Neuronal stem cell (in vitro differentiated cells): Measurements from ENCODE around the gene BTBD9.

Experiments used
- DNase-seq: peaks from one replicate; pipeline ENCODE4 v3.0.0-alpha.2; 2013; ENCODE audit warnings: low spot score
- H2AFZ ChIP-seq: one replicate; pipeline ENCODE4 v1.6.1; 2013; ENCODE audit warnings: mild to moderate bottlenecking, low read length, inconsistent platforms
- H2AK5ac ChIP-seq: 2 replicates; pipeline ENCODE4 v1.6.1; 2013; ENCODE audit warnings: low read depth, mild to moderate bottlenecking, inconsistent platforms, low read length, moderate library complexity, mixed read lengths
- H2BK120ac ChIP-seq: 2 replicates; pipeline ENCODE4 v1.6.1; 2013; ENCODE audit warnings: low read depth, mild to moderate bottlenecking, inconsistent platforms, low read length, moderate library complexity, mixed read lengths
- H2BK12ac ChIP-seq: one replicate; pipeline ENCODE4 v1.6.1; 2013; ENCODE audit warnings: low read length, inconsistent platforms
- H2BK15ac ChIP-seq: 2 replicates; pipeline ENCODE4 v1.6.1; 2013; ENCODE audit warnings: mild to moderate bottlenecking, low read length, inconsistent platforms, mixed read lengths
- H2BK5ac ChIP-seq: one replicate; pipeline ENCODE4 v1.6.1; 2013; ENCODE audit warnings: inconsistent platforms, mild to moderate bottlenecking, low read length, moderate library complexity
- H3K14ac ChIP-seq: one replicate; pipeline ENCODE4 v1.6.1; 2013; ENCODE audit warnings: low read length, inconsistent platforms
- H3K18ac ChIP-seq: 2 replicates; pipeline ENCODE4 v1.6.1; 2013; ENCODE audit warnings: low read length, inconsistent platforms
- H3K23ac ChIP-seq: 2 replicates; pipeline ENCODE4 v1.6.1; 2013; ENCODE audit warnings: low read depth, mild to moderate bottlenecking, mixed read lengths, low read length, inconsistent platforms; ENCODE audit not compliant: poor library complexity
- H3K27ac ChIP-seq: replicated peaks from 3 replicates; pipeline ENCODE4 v1.5.1; 2013; ENCODE audit warnings: low read length, inconsistent platforms
- H3K27me3 ChIP-seq, 3 experiments: 2 replicates each; pipeline ENCODE4 v1.6.1; 2013; ENCODE audit warnings: low read length in 3 of 3, mild to moderate bottlenecking in 2 of 3, inconsistent platforms in 1 of 3, low read depth in 1 of 3, mixed read lengths in 1 of 3, moderate library complexity in 1 of 3; ENCODE audit not compliant: control insufficient read depth in 3 of 3, insufficient read depth in 3 of 3
- H3K36me3 ChIP-seq, 2 donors: replicated peaks in 1 of 2; 2 replicates each; pipeline ENCODE4 v1.6.1; 2013; ENCODE audit warnings: low read length in 2 of 2; ENCODE audit not compliant: control insufficient read depth in 2 of 2, insufficient read depth in 2 of 2
- H3K4ac ChIP-seq: 2 replicates; pipeline ENCODE4 v1.6.1; 2013; ENCODE audit warnings: inconsistent platforms, mild to moderate bottlenecking, low read length, moderate library complexity
- H3K4me1 ChIP-seq, 2 donors: 1 replicate in 1 of 2; 2 replicates in 1 of 2; pipeline ENCODE4 v1.6.1; 2013; ENCODE audit warnings: low read length in 2 of 2, low read depth in 1 of 2; ENCODE audit not compliant: control insufficient read depth in 2 of 2, insufficient read depth in 1 of 2
- H3K4me2 ChIP-seq: one replicate; pipeline ENCODE4 v1.6.1; 2013; ENCODE audit warnings: mild to moderate bottlenecking, low read length, inconsistent platforms; ENCODE audit not compliant: insufficient read depth, poor library complexity, severe bottlenecking
- H3K4me3 ChIP-seq, 2 donors: 2 replicates each; pipeline ENCODE4 v1.5.1; 2013; ENCODE audit warnings: low read length in 2 of 2, mild to moderate bottlenecking in 2 of 2, inconsistent platforms in 1 of 2, moderate library complexity in 1 of 2
- H3K79me1 ChIP-seq: one replicate; pipeline ENCODE4 v1.6.1; 2013; ENCODE audit warnings: low read depth, mild to moderate bottlenecking, inconsistent platforms, low read length, moderate library complexity
- H3K9ac ChIP-seq: one replicate; pipeline ENCODE4 v1.6.1; 2013; ENCODE audit warnings: mild to moderate bottlenecking, low read depth, low read length, inconsistent platforms; ENCODE audit not compliant: poor library complexity
- H3K9me3 ChIP-seq, 2 donors: replicated peaks in 1 of 2; 2 replicates each; pipeline versions ENCODE3 to v1.6.1; 2013; ENCODE audit warnings: low read length in 2 of 2, mild to moderate bottlenecking in 2 of 2, inconsistent platforms in 1 of 2, low read depth in 1 of 2, mixed read lengths in 1 of 2, moderate library complexity in 1 of 2; ENCODE audit not compliant: control insufficient read depth in 2 of 2, insufficient read depth in 1 of 2
- H4K8ac ChIP-seq: one replicate; pipeline ENCODE4 v1.6.1; 2013; ENCODE audit warnings: low read depth, mild to moderate bottlenecking, inconsistent platforms, low read length, moderate library complexity
- H4K91ac ChIP-seq: one replicate; pipeline ENCODE4 v1.6.1; 2013; ENCODE audit warnings: low read length, low read depth, mild to moderate bottlenecking, inconsistent platforms; ENCODE audit not compliant: poor library complexity
- WGBS, 2 donors: extraction: QIAGEN DNeasy Blood & Tissue Kit; methylation state at CpG; one replicate each; pipeline ENCODE4 v1.1.7; 2013; ENCODE audit warnings: missing lambda C conversion rate in 2 of 2, mixed read lengths in 1 of 2; ENCODE audit not compliant: insufficient read length in 2 of 2, insufficient replicate concordance in 1 of 2; ENCODE audit errors: extremely low coverage in 2 of 2; 5-methylcytosine and 5-hydroxymethylcytosine counted together

The BTBD9 gene

GRCh38 chr6:38279963-38280588, 359.7 kb downstream of the BTBD9 start:
- H2BK12ac ChIP-seq: no peak overlapping the region
- no peak overlapping the region for H3K4me3 ChIP-seq
- H3K9me3 ChIP-seq: no peaks in the 10 kb centered on the region
- H3K27me3 ChIP-seq: no peaks in the 10 kb centered on the region
- no peak overlapping the region for H2BK5ac ChIP-seq
- no peak overlapping the region for H4K91ac ChIP-seq
- H3K9ac ChIP-seq: no peak overlapping the region
- H2BK15ac ChIP-seq: no peak overlapping the region
- no peak overlapping the region for H2BK120ac ChIP-seq
- H3K4me1 ChIP-seq: peaks cover 6 to 40% of the 10 kb centered on the region in 2 donors
- H2AFZ ChIP-seq: no peak overlapping the region
- no peak overlapping the region for H4K8ac ChIP-seq
- no peak overlapping the region for H2AK5ac ChIP-seq
- no CpG with 5 or more reads among the region's 2 CpGs for WGBS, 2 donors
- H3K79me1 ChIP-seq: no peaks in the 10 kb centered on the region
- H3K23ac ChIP-seq: no peak overlapping the region
- H3K36me3 ChIP-seq: no peaks in the 10 kb centered on the region
- H3K4ac ChIP-seq: no peak overlapping the region
- no peak overlapping the region for H3K4me2 ChIP-seq
- no peak overlapping the region for H3K18ac ChIP-seq
- no peak overlapping the region for H3K14ac ChIP-seq
- H3K27ac ChIP-seq: no peak overlapping the region
- no peak for DNase-seq

DNA sequence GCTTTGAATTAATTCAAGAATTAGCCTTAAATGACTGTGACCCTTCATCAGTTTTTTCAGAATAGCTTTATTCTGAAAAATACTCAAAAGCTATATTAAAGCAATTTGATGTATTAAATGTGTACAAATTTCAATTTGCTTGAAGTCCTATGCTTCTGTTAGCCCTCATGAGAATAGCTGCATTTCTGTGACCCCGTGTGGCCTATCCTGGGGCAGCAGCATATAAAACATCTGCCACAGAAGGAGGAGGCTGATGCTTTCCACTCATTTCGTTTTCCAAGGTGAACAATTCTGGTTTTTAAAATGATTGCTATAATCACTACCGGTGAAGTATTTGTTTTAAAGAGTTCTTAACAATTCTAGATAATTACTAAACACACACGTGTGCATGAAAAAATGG, 360.3 kb downstream of the BTBD9 start:
- no CpG with 5 or more reads among the region's 4 CpGs for WGBS, 2 donors

DNA sequence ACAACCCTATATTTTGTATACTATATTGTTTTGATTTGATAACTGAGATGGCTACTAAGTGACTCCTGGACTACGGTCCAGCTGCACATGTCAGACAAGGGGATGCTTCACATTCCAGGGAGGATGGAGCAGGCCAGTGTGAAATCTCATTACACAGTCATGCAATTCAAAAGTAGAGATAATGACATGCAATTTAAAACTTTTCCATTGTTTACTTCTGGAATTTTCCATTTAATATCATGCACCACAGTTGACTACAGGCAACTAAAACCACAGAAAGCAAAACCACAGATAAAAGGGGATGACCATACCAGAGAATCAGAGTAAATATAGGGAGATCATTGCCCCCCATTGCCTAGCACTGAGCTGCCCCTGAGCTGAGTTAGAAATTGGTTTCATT, 366.4 kb downstream of the BTBD9 start:
- H3K4me3 ChIP-seq: no peak overlapping the region
- no peak overlapping the region for H3K14ac ChIP-seq
- H4K8ac ChIP-seq: no peak overlapping the region
- no peak overlapping the region for H3K18ac ChIP-seq
- no peak overlapping the region for H2BK5ac ChIP-seq
- H3K9ac ChIP-seq: no peak overlapping the region
- H2BK12ac ChIP-seq: no peak overlapping the region
- H3K23ac ChIP-seq: no peak overlapping the region
- no peak overlapping the region for H2BK120ac ChIP-seq
- H3K36me3 ChIP-seq: no peaks in the 10 kb centered on the region
- H3K79me1 ChIP-seq: no peaks in the 10 kb centered on the region
- no peaks in the 10 kb centered on the region for H3K27me3 ChIP-seq
- no peak overlapping the region for H2AFZ ChIP-seq
- no peaks in the 10 kb centered on the region for H3K9me3 ChIP-seq
- no peak overlapping the region for H2AK5ac ChIP-seq
- peaks cover 19 to 42% of the 10 kb centered on the region in 2 donors for H3K4me1 ChIP-seq
- H3K4ac ChIP-seq: no peak overlapping the region
- H3K27ac ChIP-seq: no peak overlapping the region
- no peak overlapping the region for H2BK15ac ChIP-seq
- no CpG with 5 or more reads among the region's 1 CpG for WGBS, 2 donors
- DNase-seq: no peak
- no peak overlapping the region for H3K4me2 ChIP-seq
- no peak overlapping the region for H4K91ac ChIP-seq

More for the DNA sequence above, 360.3 kb downstream of the BTBD9 start:
- no peak overlapping the region for H3K4me3 ChIP-seq
- H3K23ac ChIP-seq: no peak overlapping the region
- H3K27me3 ChIP-seq: no peaks in the 10 kb centered on the region
- no peak overlapping the region for H3K27ac ChIP-seq
- no peak overlapping the region for H3K9ac ChIP-seq
- H3K9me3 ChIP-seq: no peaks in the 10 kb centered on the region
- no peak overlapping the region for H2BK15ac ChIP-seq
- H2BK120ac ChIP-seq: no peak overlapping the region
- no peaks in the 10 kb centered on the region for H3K36me3 ChIP-seq
- no peak overlapping the region for H4K8ac ChIP-seq
- H3K4me1 ChIP-seq: peaks cover 6 to 40% of the 10 kb centered on the region in 2 donors
- no peak overlapping the region for H2BK12ac ChIP-seq
- H3K79me1 ChIP-seq: no peaks in the 10 kb centered on the region
- no peak overlapping the region for H3K4me2 ChIP-seq
- no peak overlapping the region for H2AK5ac ChIP-seq
- H4K91ac ChIP-seq: no peak overlapping the region
- no peak overlapping the region for H2AFZ ChIP-seq
- no peak overlapping the region for H2BK5ac ChIP-seq
- H3K4ac ChIP-seq: no peak overlapping the region
- H3K18ac ChIP-seq: no peak overlapping the region
- no peak for DNase-seq
- H3K14ac ChIP-seq: no peak overlapping the region

DNA sequence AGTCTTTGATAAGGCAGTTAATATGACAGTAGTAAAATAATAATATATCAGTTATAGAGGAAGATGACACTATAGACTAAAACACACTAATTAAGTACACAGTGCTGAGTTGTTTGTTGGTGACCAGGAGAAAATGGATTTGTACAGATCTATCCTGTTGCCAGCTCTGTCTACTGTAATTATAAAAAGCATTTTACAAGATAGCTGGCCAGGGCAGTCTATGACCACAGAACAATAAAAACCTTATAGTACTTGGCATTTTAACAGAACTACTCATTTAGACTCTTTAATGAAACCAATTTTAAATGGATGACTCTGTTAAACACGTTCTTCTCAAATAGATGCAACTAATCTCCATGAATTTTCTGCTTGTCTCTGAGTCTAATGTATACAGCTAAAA, 367.5 kb downstream of the BTBD9 start:
- Histone ChIP-seq H2BK12ac (no peak overlapping the region), H3K27me3 (no peaks in the 10 kb centered on the region), H4K91ac (no peak overlapping the region), H2BK120ac (no peak overlapping the region), H3K4me3 (no peak overlapping the region), H4K8ac (no peak overlapping the region), H3K36me3 (no peaks in the 10 kb centered on the region), H3K14ac (no peak overlapping the region), H3K9ac (no peak overlapping the region), H3K23ac (no peak overlapping the region), H3K27ac (no peak overlapping the region), H3K9me3 (no peaks in the 10 kb centered on the region), H2AK5ac (no peak overlapping the region), H3K18ac (no peak overlapping the region), H3K4me2 (no peak overlapping the region), H2BK15ac (no peak overlapping the region), H2AFZ (no peak overlapping the region), H3K4ac (no peak overlapping the region), H2BK5ac (no peak overlapping the region), H3K79me1 (no peaks in the 10 kb centered on the region), H3K4me1 (peaks cover 22 to 46% of the 10 kb centered on the region in 2 donors)
- WGBS, 2 donors: no CpG with 5 or more reads among the region's 1 CpG
- no peak for DNase-seq
